ENCODE results near the gene CAPN13. TPM values are rescaled to one million over a fixed set of nuclear protein-coding genes. Genes with fewer than 3 reads are reported as not detected.

The CAPN13 gene
- total and polyA plus RNA-seq, 2 donors (not counting 1 experiment from before 2014, with no cell fraction given) = not detected

- Histone ChIP-seq H3K79me2 (ENCODE audit: control insufficient read depth, insufficient read depth, low read length) (no peaks in the 10 kb centered on the region), H3K9me3 (ENCODE audit: control extremely low read depth in 1 of 3, control insufficient read depth in 2 of 3, insufficient read depth in 1 of 3, low read length in 2 of 3) (no peaks in the 10 kb centered on the region), H3K4me1 (ENCODE audit: control insufficient read depth in 2 of 2, insufficient read depth in 2 of 2, low read length in 2 of 2) (no peaks in the 10 kb centered on the region), H3K4me3 (ENCODE audit: control extremely low read depth in 1 of 5, extremely low read depth in 1 of 5, insufficient read depth in 1 of 5, low read depth in 2 of 5, low read length in 4 of 5) (no peak overlapping the region), H3K9ac (ENCODE audit: low read length) (no peak overlapping the region), H3K36me3 (replicated peaks in 1 of 2; ENCODE audit: control extremely low read depth in 1 of 2, control insufficient read depth in 1 of 2, extremely low read depth in 1 of 2, insufficient read depth in 2 of 2, low read length in 1 of 2) (no peaks in the 10 kb centered on the region), H3K27me3 (replicated peaks in 1 of 4; ENCODE audit: control extremely low read depth in 1 of 4, control insufficient read depth in 3 of 4, insufficient read depth in 4 of 4, low read length in 3 of 4) (peaks cover 0 to 3% (median 0%) of the 10 kb centered on the region in 4 experiments), H3K4me2 (replicated peaks; ENCODE audit: low read depth, low read length, poor library complexity, severe bottlenecking) (no peak overlapping the region), H3K27ac (ENCODE audit: low read length in 2 of 2) (no peak overlapping the region), H4K20me1 (ENCODE audit: control insufficient read depth, insufficient read depth, low read length, poor library complexity, severe bottlenecking) (no peaks in the 10 kb centered on the region), H2AFZ (ENCODE audit: insufficient read depth, low read depth, low read length, poor library complexity, severe bottlenecking) (no peak overlapping the region)
- TF ChIP-seq EZH2 (IDR thresholded peaks at IDR 0.05; ENCODE audit: borderline replicate concordance, insufficient read depth, low read depth, low read length, poor library complexity, severe bottlenecking) (no peak), CTCF (IDR thresholded peaks at IDR 0.05) (no peak)
- ChIA-PET CTCF (no interaction called here), POLR2A (no interaction called here)
- Mint-ChIP-seq H3K27me3 (peaks cover 8% of the 10 kb centered on the region), H3K4me3 (no peak overlapping the region), H3K4me1 (no peaks in the 10 kb centered on the region), H3K27ac (no peak overlapping the region), H3K9me3 (ENCODE audit: insufficient read depth) (no peaks in the 10 kb centered on the region)
- no peak for DNase-seq
- WGBS (ENCODE audit: insufficient coverage) = 92% methylated on average over 5 of the region's 7 CpGs
- intact Hi-C loops (cut with micrococcal nuclease) = no loop called here
- no peak for ATAC-seq (ENCODE audit: low read depth)
Measured at GRCh38 chr2:30738141-30738911, 68.9 kb downstream of the CAPN13 start.

- Mint-ChIP-seq H3K4me3 (no peak overlapping the region), H3K27me3 (peaks cover 8% of the 10 kb centered on the region), H3K9me3 (ENCODE audit: insufficient read depth) (no peaks in the 10 kb centered on the region), H3K27ac (no peak overlapping the region), H3K4me1 (no peaks in the 10 kb centered on the region)
- Histone ChIP-seq H3K27me3 (replicated peaks in 1 of 4; ENCODE audit: control extremely low read depth in 1 of 4, control insufficient read depth in 3 of 4, insufficient read depth in 4 of 4, low read length in 3 of 4) (peaks cover 0 to 3% (median 0%) of the 10 kb centered on the region in 4 experiments), H3K27ac (ENCODE audit: low read length in 2 of 2) (no peak overlapping the region), H4K20me1 (ENCODE audit: control insufficient read depth, insufficient read depth, low read length, poor library complexity, severe bottlenecking) (no peaks in the 10 kb centered on the region), H2AFZ (ENCODE audit: insufficient read depth, low read depth, low read length, poor library complexity, severe bottlenecking) (no peak overlapping the region), H3K9ac (ENCODE audit: low read length) (no peak overlapping the region), H3K36me3 (replicated peaks in 1 of 2; ENCODE audit: control extremely low read depth in 1 of 2, control insufficient read depth in 1 of 2, extremely low read depth in 1 of 2, insufficient read depth in 2 of 2, low read length in 1 of 2) (no peaks in the 10 kb centered on the region), H3K4me2 (replicated peaks; ENCODE audit: low read depth, low read length, poor library complexity, severe bottlenecking) (no peak overlapping the region), H3K4me1 (ENCODE audit: control insufficient read depth in 2 of 2, insufficient read depth in 2 of 2, low read length in 2 of 2) (no peaks in the 10 kb centered on the region), H3K4me3 (ENCODE audit: control extremely low read depth in 1 of 5, extremely low read depth in 1 of 5, insufficient read depth in 1 of 5, low read depth in 2 of 5, low read length in 4 of 5) (no peak overlapping the region), H3K79me2 (ENCODE audit: control insufficient read depth, insufficient read depth, low read length) (no peaks in the 10 kb centered on the region), H3K9me3 (ENCODE audit: control extremely low read depth in 1 of 3, control insufficient read depth in 2 of 3, insufficient read depth in 1 of 3, low read length in 2 of 3) (no peaks in the 10 kb centered on the region)
- DNase-seq = no peak
- ATAC-seq (ENCODE audit: low read depth) = no peak
- ChIA-PET CTCF (no interaction called here), POLR2A (no interaction called here)
- 77% methylated on average over 8 of the region's 8 CpGs for whole genome bisulfite sequencing (ENCODE audit: insufficient coverage)
- TF ChIP-seq EZH2 (IDR thresholded peaks at IDR 0.05; ENCODE audit: borderline replicate concordance, insufficient read depth, low read depth, low read length, poor library complexity, severe bottlenecking) (no peak), CTCF (IDR thresholded peaks at IDR 0.05) (no peak)
- intact Hi-C loops (cut with micrococcal nuclease) = no loop called here
Measured at GRCh38 chr2:30737326-30737610, 70.0 kb downstream of the CAPN13 start.
